Measurements from ENCODE around the gene DERL2. TPM values are rescaled to one million over a fixed set of nuclear protein-coding genes. Genes with fewer than 3 reads are reported as not detected.
"Not testable (repeated sequence)": the region's sequence is repeated elsewhere in the genome, so short reads cannot be mapped to it uniquely, and the experiment has no call there.

The DERL2 gene
- total and polyA plus RNA-seq, 7 donors = 23.1 to 104 (median 40.9) TPM

- Histone ChIP-seq H3K27ac (peak overlapping the region; percentile 84), H3K4me1 (peaks cover 6% of the 10 kb centered on the region), H3K4me3 (peak overlapping the region; percentile 90), H3K36me3 (ENCODE audit: insufficient read depth in 1 of 2, low read depth in 1 of 2) (peaks cover 12 to 63% of the 10 kb centered on the region in 2 donors), H3K9me3 (no peaks in the 10 kb centered on the region), H3K27me3 (ENCODE audit: insufficient read depth in 3 of 3, low read length in 2 of 3) (no peaks in the 10 kb centered on the region)
- DNase-seq (no peak), ATAC-seq (peak in 1 of 4 donors; percentile 11)
- no peak for TF ChIP-seq CTCF (IDR thresholded peaks at IDR 0.05)
- 7 to 21% (median 7%) methylated on average over 1 of the region's 1 CpG for WGBS, 3 donors
- intact Hi-C loops (cut with DNase I) = loop anchor here (1.0 to 10.0 kb wide), 2 partner anchors 185 to 190 kb away; no protein-coding TSS in a partner anchor
These were observed 46.6 kb downstream of the DERL2 start for GRCh38 chr17:5439446-5439764.

GRCh38 chr17:5438716-5439445 is 47.1 kb downstream of the DERL2 start, which contains the start of gene C1QBP:
Gene C1QBP (minus strand): TSS chr17:5439155. CDS start chr17:5439073, 82 bp downstream.
- DNase-seq = peak; percentile 93 to 95
- intact Hi-C loops (cut with DNase I) = loop anchor here (1.0 to 10.0 kb wide), 2 partner anchors 184 to 190 kb away; no protein-coding TSS in a partner anchor
- WGBS, 3 donors = 0 to 1% (median 0%) methylated on average over 60 to 75 of the region's 75 CpGs
- H3K9me3 ChIP-seq = no peaks in the 10 kb centered on the region
- H3K4me3 ChIP-seq = peak within 1 kb of the TSS; percentile 90
- peak; percentile 95 to 98 (median 96) for ATAC-seq
- peaks cover 15 to 63% of the 10 kb centered on the region in 2 donors for H3K36me3 ChIP-seq (ENCODE audit: insufficient read depth in 1 of 2, low read depth in 1 of 2)
- peaks cover 6% of the 10 kb centered on the region for H3K4me1 ChIP-seq
- peak; percentile 99 for TF ChIP-seq CTCF (IDR thresholded peaks at IDR 0.05)
- no peaks in the 10 kb centered on the region for H3K27me3 ChIP-seq (ENCODE audit: insufficient read depth in 3 of 3, low read length in 2 of 3)
- H3K27ac ChIP-seq = peak within 1 kb of the TSS; percentile 84

DNA sequence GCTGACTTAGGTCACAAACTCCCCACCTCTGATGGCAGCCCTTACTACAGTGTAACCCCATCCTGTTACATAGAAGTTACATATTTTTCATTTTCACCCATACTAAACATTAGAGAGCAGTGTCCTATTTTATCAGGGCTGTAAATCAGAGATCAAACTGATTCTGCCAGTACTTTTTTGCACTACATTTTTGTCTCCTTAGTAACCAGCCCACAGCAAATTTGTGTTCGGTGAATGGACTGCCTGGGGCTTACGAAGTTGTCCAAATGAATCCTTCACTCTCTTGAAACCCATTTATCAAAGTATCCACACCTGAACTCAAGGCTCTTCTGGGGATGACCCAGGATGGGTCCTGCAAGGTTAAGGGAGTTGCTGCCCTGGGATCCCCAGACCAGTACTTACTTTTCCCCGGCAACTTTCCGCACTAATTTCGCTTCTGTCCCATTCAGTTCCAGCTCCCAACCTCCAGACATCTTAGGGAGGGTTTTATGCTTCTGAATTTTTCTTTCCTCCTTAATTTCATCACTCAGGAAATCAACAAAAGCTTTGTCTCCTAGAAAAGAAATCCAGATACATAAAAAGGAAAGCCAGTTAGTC is 48.2 kb downstream of the DERL2 start:
- Histone ChIP-seq H3K27ac (peak overlapping the region; percentile 84), H3K4me1 (peaks cover 6% of the 10 kb centered on the region), H3K27me3 (ENCODE audit: insufficient read depth in 3 of 3, low read length in 2 of 3) (no peaks in the 10 kb centered on the region), H3K9me3 (no peaks in the 10 kb centered on the region), H3K36me3 (ENCODE audit: insufficient read depth in 1 of 2, low read depth in 1 of 2) (peaks cover 18 to 65% of the 10 kb centered on the region in 2 donors), H3K4me3 (peak overlapping the region; percentile 90)
- ATAC-seq (no peak), DNase-seq (no peak)
- TF ChIP-seq CTCF (IDR thresholded peaks at IDR 0.05) = no peak
- intact Hi-C loops (cut with DNase I) = loop anchor here in 1 of 2 donors (10.0 kb wide), 1 partner anchor 183 kb away; no protein-coding TSS in a partner anchor
- 56 to 68% (median 62%) methylated on average over 5 of the region's 5 CpGs for WGBS, 3 donors

GRCh38 chr17:5435781-5436315 is 50.1 kb downstream of the DERL2 start:
- not testable (repeated sequence) for H3K9me3 ChIP-seq
- H3K36me3 ChIP-seq (ENCODE audit: insufficient read depth in 1 of 2, low read depth in 1 of 2) = peaks cover 20 to 72% of the 10 kb centered on the region in 2 donors
- intact Hi-C loops (cut with DNase I) = loop anchor here in 1 of 2 donors (10.0 kb wide), 1 partner anchor 181 kb away; no protein-coding TSS in a partner anchor

GRCh38 chr17:5434984-5435383 is 51.0 kb downstream of the DERL2 start:
- no peak for TF ChIP-seq CTCF (IDR thresholded peaks at IDR 0.05)
- Histone ChIP-seq H3K9me3 (no peaks in the 10 kb centered on the region), H3K27ac (peak overlapping the region; percentile 62), H3K27me3 (ENCODE audit: insufficient read depth in 3 of 3, low read length in 2 of 3) (no peaks in the 10 kb centered on the region), H3K4me3 (no peak overlapping the region), H3K36me3 (ENCODE audit: insufficient read depth in 1 of 2, low read depth in 1 of 2) (peaks cover 20 to 81% of the 10 kb centered on the region in 2 donors), H3K4me1 (peaks cover 6% of the 10 kb centered on the region)
- 81 to 97% (median 88%) methylated on average over 2 of the region's 2 CpGs for WGBS, 3 donors
- intact Hi-C loops (cut with DNase I) = loop anchor here in 1 of 2 donors (10.0 kb wide), 1 partner anchor 180 kb away; no protein-coding TSS in a partner anchor
- ATAC-seq (no peak), DNase-seq (no peak)

More at GRCh38 chr17:5435781-5436315, 50.1 kb downstream of the DERL2 start:
- not testable (repeated sequence) for DNase-seq; H3K27me3 ChIP-seq (ENCODE audit: insufficient read depth in 3 of 3, low read length in 2 of 3); H3K27ac ChIP-seq; H3K4me1 ChIP-seq; ATAC-seq; H3K4me3 ChIP-seq
- WGBS, 3 donors = 84 to 91% (median 85%) methylated on average over 7 to 9 of the region's 12 CpGs
